HG03135 (cell line): ENCODE results near the gene RPL35.
"Not testable (repeated sequence)": the region's sequence is repeated elsewhere in the genome, so short reads cannot be mapped to it uniquely, and the experiment has no call there.

Source experiments
- ATAC-seq: cut with Tn5 transposase; IDR thresholded peaks from one replicate; pipeline ENCODE4 v1.9.1; 2021; ENCODE audit warnings: mild to moderate bottlenecking, moderate library complexity; ENCODE audit not compliant: unreplicated experiment

Gene RPL35

DNA sequence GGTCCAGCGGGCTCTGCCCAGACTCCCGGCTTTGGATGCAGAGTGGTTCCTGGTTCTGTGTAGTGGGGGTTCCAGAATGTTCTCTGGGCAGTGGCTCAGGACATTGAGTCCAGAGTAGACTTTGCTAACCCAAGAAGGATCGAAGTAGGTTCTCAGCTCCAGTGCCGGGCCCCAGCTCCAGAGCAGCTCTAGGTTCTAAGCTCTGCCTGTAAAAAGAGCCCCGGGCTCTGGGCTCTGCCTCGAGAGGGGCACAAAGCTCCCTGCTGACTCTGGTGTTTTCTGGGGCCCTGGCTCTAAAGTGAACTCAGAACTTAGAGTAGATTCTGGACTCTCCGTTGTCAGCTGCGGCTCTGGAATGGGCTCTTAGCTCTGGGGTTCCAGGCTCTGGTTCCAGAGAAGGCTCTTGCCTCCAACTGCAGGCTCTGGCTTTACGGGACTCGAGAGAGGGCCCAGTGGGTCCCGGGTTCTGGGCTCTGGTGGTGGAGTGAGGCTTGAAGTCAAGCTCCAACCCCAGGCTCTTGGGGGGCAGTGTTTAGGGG is 8.1 kb downstream of the RPL35 start:
- no peak for ATAC-seq

DNA sequence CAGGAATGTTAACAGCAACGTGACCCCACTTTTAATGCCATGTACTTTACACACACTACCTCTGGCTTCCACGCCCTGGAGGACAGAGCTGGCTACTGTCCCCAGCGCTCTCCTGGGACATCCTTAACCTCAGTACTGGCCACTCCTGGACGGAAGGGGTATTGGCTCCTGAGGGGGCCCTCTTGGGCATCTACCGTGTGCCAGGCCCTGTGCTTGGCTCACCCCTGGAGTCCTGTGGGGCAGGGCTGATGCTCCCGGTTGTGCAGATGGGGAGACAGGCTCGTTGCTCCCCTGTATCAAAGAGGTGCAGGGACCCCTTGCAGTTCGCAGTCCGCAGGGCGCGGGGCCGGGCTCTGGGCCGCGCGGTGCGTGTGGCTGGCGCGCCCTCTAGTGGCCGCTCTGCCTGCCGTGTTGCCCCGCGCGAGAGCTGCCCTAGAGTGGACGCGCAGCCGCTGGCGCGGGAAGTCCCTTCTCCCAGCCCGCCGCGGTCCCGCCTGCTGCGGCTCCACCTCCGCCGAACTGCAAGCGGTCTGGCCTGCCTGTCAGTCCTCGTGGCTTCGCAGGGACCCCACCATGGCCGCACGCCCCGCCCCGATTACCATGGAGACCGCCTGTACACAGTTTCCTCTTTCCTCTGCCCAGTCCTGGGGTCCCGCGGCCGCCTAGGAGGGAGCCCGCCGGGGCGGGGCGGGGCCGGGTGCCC is 8.8 kb downstream of the RPL35 start, which contains the start of gene WDR38:
WDR38 (plus strand) TSS at position 632 of the 703 bp plus-strand sequence. CDS start 72 bp downstream, outside the sequence.
- peak; percentile 53 for ATAC-seq

DNA sequence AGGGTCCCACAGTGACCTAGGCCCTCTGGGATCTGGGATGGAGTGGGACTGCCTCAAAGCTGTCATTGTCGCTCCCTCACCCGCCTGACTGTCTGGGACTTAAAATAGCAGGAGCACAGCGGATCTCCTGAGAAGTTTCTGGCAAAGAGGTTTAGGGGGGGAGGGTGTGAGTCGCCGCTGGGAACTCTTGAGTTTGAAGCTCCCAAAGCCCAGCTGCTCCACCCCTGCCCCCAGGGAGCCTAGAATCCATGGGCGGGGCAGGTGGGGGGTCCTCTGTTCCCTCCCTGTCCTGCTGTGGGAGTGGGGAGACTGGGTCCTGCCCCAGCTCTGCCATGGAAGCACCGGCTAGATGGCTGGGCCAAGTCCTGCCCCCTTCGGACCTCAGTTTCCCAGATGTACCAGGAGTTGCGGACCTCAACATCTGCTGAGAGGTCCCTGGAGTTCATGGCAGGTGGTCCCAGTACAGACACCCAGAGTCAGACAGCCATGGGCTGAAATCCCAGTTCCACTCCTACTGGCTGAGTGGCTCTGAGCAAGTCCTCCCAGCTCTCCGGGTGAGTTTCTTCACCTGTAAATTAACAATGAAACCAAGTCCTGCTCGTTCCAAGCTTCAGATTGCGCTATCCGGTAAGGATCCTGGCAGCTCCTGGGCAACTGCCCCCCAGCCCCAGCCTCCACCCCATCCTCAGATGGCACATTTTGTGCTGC is 9.5 kb downstream of the RPL35 start:
- no peak for ATAC-seq

DNA sequence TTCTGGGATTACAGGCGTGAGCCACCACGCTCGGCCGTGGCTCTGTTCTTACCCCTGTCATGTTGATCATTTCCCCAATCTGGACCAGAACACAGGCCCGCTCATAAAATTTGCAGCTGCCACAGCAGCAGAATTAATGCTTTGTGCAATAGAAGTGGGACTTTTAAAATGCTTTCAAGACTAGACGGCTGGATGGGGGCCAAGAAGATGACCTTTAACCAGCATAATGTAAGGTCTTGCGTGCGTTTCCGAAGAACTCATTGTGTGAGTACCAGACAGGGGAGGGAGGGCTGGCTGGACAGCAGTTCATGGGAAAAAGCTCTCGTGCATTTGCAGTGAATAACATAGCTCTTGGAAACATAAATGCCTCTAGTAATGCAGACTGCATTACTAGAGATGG is 12.0 kb downstream of the RPL35 start:
- no peak for ATAC-seq

DNA sequence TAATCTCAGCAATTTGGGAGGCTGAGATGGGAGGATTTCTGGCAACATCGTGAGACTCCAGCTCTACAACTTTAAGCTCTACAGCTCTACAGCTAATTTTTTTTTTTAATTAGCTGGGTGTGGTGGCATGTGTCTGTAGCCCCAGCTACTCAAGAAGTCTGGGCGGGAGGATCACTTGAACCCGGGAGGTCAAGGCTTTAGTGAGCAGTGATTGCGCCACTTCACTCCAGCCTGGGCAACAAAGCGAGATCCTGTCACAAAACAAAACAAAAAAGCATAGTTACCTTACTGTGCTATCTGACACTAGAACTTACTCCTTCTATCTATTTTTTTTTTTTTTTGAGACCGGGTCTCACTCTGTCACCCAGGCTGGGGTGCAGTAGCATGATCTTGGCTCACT is 14.8 kb downstream of the RPL35 start:
- ATAC-seq, result no peak

DNA sequence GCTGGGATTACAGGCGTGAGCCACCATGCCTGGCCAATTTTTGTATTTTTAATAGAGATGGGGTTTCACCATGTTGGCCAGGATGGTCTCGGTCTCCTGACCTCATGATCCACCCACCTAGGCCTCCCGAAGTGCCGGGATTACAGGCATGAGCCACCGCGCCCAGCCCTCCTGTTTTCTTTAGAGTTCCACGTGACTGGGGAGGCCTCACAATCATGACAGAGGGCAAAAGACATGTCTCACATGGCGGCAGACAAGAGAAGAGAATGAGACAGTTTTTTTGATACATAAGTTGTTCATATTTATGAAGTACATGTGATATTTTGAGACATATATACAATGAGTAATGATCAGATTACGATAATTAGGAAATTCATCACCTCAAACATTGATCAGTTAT is 15.3 kb downstream of the RPL35 start:
- not testable (repeated sequence) for ATAC-seq

DNA sequence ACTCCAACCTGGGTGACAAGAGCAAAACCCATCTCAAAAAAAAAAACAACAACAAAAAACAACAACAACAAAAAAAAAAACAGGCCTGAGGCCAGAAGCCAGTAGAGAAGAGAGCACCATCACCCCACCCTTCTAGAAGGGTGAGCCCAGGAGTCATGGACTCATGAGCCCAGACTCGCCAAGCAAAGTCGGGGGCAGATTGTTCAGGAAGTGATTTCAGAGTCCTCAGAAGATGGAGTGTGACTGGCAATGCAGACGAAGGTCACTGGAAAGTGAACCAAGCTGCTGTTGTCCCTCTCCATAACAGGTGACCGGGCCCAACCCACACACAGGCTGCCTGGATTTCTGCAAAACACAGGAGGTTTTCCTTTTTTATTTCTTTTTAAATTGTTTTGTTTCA is 17.5 kb downstream of the RPL35 start:
- ATAC-seq, result no peak

DNA sequence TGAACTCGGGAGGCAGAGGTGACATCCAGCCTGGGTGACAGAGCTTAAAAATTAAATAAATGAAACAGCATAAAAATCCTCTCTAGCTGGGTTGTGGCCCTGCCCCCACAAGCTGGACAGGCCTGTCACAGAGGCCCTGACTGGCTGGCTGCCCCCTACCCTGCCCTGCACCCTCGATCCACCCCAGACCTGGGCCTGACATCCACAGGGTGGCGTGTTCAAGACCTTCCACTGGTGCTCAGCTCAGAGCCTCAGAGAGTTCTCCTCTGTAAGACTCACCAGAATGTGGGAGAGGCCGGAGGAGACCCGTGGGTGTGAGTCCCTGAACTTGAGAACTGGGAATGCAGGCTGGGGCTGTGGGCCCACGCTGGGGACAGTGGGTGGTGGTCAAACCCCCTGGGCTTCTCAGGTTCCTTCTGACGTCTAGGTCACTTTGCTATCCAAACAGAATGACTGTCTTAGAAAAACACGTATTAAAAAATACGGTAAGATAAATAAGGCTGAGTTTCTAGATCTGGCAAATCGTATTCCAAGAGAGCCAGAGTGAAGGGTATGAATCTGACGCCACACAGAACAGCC is 18.2 kb downstream of the RPL35 start:
- ATAC-seq, result no peak

DNA sequence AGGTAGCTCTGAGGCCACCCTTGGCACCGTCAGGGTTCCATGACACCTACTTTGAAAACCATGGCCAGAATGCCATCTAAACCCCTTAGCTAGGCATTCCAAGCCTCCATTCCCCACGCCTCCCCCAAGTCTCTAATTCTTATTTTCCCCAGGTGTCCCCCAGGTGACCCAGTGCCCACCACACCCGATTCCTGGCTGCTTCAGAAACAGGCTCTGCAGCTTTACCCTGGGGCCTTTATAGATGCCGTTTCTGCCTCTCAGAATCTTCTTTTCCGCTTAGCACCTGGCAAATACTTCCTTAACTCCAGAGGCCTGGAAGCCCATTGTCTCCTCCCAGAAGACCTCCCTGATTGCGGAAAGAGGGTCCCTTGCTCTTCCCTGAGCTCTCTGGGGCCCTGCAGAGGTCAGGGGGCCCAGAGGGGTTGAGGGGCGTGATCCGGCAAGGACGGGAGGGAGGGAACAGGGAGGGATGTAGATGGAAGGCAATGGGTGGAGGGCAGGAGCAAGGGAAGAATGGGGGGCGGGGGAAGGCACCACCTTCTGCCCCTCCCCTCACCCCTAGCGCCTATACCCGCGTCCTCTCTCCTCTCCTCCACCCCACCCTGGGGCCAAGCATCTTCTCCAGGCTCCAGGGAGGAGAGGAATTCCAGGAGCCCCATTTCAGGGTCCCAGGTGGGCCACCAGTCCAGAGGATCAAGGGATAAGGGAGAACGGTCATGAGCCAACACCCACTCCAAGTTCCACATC is 20.5 kb downstream of the RPL35 start:
- ATAC-seq, result no peak

DNA sequence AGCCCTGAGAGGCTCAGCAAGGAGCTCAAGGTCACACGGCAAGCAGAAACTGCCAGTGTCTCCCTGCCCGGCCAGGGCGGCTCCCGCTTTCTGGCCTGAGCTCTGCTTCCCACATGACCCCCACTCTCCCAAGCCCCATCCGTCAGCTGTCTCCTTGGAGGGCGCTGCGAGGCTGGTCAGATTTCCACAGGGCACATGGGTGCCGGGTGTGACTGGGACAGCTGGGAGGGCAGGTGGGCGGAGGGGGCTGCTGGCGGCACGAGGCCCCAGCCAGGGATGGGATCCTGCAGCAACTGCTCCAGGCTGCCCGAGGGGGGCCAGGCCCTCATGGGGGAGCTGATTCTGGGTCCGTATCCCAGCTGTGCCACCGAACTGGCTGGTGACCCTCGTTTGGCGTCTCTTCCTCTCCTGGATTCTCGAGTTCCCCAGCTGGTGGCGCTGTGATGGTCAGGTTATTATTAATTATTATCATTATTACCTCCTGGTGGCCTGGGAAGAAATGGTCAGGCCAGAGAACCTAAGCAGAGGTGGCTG is 21.4 kb downstream of the RPL35 start:
- no peak for ATAC-seq

DNA sequence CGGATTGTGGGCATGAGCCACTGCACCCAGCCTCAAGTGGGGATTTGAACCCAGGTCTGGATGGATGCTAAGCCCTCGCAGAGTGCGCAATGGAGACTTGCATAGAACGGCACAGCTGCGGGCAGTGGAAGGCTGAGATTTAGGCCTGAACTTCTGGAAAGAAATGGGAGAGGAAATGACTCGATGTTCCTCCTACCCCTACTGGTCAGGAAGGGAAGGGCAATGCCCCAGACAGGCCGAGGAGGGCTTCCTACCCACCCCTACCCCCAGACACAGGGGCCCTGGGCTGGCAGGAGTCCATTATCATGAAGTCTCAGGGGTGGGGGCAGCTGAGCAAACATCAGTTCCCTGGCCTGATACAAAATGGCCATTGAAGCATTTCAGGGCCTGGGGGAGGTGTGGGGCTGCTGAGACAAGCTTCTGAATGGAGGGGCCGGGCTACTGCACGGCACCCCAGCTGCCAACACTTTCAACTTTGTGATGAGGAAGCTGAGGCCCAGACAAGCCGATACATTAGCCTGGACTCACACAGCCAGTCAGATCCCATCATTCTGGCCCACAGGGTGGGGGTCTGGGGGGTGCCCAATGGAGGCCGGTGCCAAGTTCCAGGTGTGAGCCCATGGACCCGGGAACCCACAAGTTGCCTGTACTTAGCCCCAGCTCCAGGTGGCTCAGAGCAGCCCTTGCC is 22.0 kb downstream of the RPL35 start:
- no peak for ATAC-seq

DNA sequence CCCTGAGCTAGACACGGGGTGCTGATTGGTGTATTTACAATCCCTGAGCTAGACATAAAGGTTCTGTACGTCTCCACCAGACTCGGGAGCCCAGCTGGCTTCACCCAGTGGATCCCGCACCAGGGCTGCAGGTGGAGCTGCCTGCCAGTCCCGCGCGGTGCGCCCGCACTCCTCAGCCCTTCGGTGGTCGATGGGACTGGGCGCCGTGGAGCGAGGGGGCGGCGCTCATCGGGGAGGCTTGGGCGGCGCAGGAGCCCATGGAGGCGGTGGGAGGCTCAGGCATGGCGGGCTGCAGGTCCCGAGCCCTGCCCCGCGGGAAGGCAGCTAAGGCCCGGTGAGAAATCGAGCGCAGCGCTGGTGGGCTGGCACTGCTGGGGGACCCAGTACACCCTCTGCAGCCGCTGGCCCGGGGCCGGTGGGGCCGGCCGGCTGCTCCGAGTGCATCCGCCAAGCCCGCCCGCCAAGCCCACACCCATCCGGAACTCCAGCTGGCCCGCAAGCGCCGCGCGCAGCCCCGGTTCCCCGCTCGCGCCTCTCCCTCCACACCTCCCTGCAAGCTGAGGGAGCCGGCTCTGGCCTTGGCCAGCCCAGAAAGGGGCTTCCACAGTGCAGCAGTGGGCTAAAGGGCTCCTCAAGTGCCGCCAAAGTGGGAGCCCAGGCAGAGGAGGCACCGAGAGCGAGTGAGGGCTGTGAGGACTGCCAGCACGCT is 23.0 kb downstream of the RPL35 start:
- not testable (repeated sequence) for ATAC-seq

DNA sequence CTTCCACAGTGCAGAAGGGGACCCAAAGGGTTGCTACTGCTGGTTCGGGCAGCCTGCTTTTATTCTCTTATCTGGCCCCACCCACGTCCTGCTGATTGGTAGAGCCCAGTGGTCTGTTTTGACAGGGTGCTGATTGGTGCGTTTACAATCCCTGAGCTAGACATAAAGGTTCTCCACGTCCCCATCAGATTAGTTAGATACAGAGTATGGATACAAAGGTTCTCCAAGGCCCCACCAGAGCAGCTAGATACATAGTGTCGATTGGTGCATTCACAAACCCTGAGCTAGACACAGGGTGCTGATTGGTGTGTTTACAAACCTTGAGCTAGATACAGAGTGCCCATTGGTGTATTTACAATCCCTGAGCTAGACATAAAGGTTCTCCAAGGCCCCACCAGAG is 23.6 kb downstream of the RPL35 start:
- ATAC-seq, result not testable (repeated sequence)

DNA sequence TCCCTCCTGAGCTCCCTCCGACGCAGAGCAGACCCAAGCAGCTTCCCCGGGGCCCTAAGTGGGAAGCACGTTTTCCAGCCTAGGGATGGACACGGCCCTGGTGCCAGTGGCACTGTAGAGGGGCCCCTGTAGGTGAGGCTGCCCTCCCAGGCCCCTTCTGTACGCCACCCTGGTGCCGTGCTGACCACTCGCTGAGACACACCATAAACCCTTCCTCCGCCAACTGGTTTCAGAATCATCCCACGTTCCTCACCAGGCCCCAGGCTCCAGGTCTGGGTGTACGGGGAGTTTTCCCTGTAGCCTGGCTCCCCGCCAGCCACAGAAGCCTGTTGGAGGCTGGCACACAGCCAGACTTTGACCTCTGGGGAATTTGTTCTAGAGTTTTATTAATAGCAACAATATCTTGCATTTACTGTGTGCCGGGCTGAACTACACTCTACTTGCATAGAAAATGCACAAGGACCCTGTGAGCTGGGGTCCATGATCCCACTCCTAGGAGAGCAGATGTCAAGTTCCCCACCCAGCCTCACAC is 26.7 kb downstream of the RPL35 start:
- ATAC-seq, result no peak

DNA sequence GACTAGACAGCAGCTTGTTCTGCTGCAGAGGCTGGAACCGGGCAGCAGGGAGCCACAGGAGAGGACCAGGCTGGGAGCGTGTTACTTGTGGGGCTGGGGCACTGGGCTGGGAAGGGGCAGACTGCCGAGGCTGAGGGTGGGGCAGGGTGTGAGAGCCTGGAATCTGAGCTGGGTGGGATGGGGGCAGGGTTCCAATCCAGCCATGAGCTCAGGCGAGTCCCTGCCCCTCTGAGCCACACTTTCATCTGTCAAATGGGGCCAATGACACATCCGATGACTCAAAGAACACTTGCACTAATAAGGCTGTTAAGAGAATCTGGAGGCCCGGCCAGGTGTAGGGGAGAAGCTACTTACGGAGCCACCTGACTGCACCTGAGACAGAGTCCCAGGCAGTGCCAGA is 27.2 kb downstream of the RPL35 start:
- ATAC-seq, result no peak

DNA sequence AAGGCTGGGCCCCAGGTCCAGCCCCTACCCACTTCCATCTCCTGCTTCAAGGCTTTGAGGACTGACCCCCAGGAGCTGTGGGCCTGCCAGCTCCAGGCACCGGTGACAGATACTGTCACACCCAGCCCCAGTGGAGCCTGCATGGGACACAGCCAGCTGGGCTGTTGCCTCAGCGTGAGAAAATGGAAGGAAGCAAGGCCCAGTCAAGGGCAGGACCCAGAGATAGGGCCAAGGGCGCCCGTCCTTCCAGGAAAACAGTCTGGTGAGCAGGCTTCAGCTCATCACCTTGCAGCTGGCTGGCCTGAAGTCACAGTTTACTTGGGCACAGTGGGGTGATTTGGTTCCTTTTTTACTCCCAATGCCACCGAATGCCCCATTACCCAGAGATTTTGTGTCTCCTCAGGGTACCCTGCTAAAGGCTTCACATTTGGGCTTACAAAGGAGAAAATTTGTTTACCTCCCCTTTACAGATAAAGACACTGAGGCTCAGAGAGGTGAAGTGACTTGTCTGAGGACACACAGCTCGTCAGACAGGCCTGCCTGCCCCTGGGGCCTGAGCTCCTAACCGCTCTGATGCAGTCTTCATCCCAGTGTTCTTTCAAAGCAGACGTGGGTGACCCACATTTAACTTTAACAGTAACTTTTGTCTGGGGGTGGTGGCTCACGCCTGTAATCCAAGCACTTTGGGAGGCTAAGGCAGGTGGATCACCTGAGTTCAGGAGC is 30.0 kb downstream of the RPL35 start:
- ATAC-seq, result no peak

DNA sequence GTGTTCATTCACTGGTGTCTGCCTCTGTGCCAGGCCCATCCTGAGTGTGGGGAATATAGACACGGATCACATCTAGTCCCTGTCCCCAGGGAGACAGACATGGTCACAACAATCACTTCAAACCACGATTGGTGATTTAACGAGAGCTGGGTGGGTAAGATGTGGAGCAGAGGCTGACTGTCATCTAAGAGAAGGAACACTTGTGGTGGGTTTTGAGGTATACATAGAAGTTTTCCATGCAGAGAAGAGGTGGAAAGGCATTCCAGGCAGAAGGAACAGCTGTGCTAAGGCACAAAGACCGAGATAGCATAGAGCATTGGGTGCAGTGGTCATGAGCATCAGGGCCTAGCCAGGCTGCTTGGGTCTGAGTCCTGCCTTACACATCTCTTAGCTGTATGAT is 31.2 kb downstream of the RPL35 start:
- ATAC-seq, result no peak

DNA sequence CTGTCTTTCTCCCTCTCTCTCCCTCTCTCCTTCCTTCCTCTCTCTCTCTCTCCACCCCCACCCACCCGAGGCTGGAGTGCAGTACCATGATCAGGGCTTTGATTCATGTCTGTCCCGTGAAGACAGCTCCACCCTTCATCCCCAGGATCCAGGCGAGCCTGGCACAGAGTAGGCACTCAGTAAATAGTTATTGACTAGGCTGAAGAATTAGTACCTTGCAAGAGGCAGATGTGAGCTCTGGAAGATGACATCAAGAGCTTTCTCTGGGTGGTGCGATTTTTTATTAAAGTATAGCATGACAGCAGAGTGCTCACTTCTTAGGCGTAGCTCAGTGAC is 32.5 kb downstream of the RPL35 start:
- no peak for ATAC-seq
